GM21447 (cell line): ENCODE results near the gene PPM1B.
"Not testable (repeated sequence)": the region's sequence is repeated elsewhere in the genome, so short reads cannot be mapped to it uniquely, and the experiment has no call there.

Experiments
- ATAC-seq: cut with Tn5 transposase; IDR thresholded peaks from one replicate; pipeline ENCODE4 v1.9.1; 2021; ENCODE audit not compliant: unreplicated experiment

Gene PPM1B

DNA sequence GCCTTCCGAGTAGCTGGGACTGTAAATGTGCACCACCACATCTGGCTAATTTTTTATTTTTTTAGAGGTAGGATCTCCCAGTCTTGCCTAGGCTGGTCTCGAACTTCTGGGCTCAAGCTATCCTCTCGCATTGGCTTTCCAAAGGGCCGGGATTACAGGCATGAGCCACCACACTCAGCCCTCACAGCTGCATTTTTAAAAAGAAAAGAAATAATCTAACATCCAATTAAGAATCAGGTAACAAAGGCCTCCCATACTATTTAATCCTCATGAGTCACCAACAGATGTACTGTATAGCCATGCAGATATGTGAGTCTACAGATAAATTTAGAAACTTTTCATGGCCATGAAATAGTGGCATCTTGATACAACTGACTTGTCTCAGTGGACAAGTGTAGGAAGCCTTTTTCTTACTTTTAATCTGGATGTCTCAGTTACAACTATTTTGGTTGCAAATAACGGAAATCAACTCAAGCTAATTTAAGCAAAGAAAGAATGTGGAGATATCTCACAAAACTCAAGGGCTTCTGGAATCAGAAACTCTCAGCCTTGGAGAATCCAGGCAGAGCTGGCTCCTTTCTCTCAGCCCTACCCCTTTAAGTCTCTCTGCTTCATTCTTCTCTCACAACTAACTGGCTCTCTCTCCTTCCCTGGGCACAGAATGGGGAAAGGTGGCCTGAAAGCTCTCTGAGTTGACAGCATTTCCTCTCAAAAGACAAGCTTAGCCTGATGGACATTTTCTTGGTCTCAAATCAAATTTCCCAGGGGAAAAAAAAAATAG lies 12.8 kb upstream of the PPM1B start:
- no peak for ATAC-seq

DNA sequence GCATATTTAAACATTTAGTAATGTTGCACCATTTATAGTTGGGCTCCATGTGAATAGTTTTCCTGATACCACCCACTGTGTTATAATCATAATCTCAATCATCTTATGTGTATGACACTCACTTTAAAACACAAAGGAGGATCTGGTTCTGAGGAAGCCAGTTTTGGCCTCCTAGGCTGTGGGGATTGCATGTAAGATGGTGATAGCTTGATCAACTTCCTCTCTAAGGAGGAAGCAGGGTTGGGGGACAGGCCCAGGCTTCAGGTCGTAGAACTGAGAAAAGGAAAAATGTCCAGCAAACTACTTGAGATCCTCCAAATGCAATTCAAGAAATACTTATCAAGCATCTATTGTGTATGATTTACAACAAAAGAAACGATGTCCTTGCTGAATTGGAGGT lies 4.9 kb upstream of the PPM1B start:
- ATAC-seq: no peak

DNA sequence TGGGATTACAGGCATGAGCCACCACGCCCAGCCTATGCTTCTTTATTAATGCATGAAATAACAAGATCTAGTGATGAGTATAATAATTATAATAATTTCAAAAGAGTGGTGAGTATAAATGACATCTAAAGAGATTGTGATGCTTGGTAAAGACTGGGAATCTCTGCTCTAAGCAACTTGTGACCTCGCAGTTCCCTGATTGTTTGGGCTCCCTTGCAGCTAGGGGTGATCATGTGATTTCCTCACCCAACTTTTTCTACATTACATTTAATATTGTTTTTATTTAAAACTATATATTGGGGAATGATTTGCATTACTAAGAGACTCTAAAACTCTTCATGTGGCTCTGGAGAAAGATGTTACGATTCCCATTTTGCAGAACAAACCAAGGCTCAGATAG lies 4.1 kb upstream of the PPM1B start:
- no peak for ATAC-seq

DNA sequence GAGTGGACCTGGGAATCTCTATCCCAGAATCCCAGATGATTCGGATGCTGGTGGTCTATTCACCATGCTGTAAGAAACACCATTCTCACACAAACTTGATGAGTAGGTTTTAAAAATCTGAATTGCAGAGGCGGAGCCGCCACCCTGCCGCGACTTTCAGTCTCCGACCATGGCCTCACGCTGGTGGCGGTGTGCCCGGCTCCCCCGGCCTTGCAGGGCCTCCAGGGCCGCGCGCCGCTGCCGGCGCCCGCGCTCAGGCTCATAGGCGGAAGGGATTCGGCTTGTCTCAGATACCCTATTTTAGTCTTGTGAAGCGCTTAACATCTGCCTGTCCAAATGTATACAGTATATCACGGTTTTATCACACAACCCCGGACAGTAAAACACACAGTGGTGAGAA lies 2.6 kb upstream of the PPM1B start:
- ATAC-seq: no peak

DNA sequence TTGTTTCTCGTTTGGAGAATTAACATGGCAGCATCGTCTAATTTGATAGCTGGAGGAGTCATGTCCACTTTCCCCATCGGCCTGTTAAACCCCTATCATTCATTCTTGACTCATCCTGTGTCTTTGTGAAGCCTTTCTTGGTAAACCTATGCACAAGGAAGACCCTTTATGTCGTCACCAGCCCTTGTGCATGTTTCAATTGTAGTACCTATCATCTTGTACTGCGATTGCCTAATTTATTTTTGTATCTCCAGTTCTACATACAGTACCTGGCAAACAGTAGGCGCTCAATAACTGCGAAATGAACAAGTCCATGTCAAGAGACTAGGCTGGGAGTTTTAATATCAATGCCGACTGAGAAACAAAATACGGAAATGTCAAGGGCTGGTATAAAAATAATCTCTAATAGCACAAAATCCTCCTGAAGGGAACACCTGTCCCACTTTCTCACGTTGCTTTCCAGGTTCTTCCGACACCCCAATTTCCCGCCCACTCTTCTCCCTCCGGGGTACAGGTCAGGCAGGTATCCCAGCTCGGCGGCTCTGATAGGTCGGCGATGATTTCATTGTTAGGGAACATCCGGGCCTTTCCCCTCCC lies 1.3 kb upstream of the PPM1B start:
- ATAC-seq: no peak

DNA sequence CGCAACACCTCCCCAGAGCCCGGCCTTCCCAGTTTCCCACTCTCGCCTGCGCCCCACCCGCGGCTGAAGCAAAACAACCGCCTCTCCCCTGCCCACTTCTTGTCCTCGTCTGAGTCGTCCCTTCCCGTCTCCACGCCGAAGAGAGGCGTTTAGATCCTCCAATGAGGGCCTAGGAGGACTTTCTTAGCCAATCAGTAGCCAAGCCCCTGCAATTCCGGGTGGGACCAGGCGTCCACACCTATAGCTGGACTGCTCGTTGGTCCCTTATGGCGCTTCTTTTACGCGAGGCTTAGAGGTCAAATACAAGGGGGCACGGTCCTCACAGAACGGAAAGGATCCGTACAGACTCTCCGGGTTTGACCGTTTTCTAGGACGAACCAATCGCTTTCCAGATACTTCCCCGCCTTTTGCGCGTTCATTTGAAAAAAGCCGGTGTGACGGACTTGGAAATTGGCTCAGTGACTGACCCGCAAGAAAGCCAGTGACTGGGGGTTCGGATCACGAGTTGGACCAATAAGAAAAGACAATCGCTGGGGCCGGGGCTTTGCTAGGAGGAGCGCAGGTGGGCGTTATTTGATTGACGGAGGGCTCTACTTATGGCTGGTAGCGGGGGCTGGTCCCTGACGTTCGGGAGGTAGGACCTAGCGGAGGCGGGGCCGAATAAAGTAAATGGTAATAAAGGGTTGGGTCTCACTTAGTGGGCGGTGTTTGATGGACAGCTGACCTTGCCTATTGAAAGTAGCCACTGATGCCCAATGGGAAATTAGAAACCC lies 581 bp upstream of the PPM1B start:
- peak; percentile 84 for ATAC-seq

DNA sequence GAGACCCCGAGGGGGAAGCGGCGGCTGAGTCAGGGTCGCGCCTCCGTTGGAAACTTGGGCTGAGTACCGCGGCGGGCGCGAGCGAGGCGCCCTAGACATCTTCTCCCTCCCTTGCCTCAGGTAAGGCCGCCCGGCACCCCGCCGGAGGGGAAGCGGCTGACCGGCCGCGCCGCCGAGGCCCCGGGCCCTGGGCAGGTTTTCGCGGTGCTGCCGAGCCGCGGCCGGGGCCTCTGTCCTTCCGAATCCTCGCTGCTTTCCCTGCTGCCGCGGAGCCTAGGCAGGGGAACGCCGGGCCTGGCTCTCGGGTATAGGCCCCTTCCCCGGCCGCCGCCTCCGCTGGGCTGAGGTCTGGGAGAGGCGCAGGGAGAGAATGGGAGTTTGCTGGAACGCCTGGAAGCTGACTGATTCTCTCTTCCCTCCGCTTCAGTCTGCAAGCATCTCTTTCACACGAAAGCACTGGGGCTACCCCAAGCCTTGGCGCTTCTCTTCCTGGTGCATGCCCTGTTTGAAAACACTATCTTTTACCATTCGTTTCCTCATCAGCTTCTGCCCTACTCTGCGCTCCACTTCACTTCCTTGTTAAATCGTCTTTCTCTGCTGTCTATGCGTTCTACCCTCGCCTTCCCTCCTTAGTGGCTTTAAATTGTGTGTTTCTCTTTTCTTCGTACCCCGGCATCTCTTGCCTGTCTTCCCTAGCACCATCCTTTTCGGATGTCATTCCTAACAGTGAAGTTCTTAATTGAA lies 652 bp downstream of the PPM1B start:
- ATAC-seq: peak; percentile 14

DNA sequence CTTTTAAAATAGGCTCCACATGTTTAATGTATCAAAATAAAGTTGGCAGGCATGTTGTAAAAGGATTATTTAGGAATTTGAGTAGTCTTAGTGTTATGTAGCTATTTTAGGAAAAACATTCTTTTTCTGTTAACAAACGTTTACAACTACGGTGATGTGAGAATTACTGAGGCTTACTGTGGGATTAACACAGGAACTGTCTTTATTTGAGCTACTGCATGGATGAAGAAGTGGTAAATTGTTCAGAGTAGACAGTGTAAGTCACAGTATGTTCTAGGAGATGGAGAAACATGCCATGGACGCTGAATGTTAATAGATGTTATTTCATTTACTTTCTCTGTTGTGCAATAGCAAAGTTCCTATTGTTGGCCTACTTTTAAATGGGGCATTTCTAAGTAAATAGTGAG lies 1.6 kb downstream of the PPM1B start:
- ATAC-seq: no peak

DNA sequence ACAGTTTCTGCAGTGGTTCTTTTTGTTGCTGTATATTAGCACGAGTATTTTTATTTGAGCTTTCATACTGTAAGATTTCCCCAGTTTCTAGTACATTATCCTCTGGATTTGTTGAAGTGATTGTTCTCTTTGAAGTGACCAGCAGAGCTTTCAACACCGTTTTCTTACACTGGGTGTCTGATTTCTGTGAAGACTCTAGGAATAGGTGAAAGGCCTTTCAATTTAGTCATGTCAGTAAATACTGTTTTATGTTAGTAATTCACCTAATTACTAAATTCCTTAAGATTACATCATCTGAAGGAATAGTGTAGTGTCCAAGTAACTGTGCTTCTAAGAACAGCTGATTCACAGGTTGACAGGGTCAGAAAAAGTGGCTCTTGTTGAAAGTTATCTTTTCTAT lies 2.3 kb downstream of the PPM1B start:
- ATAC-seq: no peak

DNA sequence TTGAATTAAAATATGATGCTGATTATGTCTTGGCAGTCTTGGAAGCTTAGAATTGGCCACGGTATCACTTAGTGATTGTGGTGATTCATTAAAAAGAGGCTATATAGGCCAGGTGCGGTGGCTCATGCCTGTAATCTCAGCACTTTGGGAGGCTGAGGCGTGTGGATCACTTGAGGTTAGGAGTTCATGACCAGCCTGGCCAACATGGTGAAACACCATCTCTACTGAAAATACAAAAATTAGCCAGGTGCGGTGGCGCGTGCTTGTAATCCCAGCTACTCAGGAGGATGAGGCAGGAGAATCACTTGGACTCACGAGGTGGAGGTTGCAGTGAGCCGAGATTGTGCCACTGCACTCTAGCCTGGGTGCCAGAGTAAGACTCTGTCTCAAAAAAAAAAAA lies 2.8 kb downstream of the PPM1B start:
- ATAC-seq: not testable (repeated sequence)

DNA sequence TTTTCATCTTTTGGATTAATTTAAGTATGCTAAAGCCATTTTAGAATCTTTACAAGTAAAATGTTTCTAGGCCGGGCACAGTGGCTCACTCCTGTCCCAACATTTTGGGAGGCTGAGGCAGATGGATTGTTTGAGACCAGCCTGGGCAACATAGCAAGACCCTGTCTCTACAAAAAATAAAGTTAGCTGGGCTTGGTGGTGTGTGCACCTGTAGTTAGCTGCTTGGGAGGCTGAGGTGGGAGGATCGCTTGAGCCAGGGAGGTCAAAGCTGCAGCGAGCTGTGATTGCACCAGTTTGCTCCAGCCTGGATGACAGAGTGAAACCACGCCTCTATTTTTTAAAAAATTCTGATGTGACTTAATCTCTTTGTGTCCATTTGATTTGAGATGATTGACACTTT lies 3.9 kb downstream of the PPM1B start:
- ATAC-seq: no peak

DNA sequence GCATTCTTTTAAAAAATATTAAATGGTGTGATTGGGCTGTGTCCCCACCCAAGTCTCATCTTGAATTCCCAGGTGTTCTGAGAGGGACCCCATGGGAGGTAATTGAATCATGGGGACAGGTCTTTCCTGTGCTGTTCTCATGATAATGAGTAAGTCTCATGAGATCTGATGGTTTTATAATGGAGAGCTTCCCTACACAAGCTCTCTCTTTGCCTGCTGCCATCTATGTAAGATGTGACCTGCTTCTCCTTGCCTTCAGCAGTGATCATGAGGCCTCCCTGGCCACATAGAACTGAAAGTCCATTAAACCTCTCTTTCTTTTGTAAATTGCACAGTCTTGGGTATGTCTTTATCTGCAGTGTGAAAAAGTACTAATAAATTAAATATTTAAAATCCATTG lies 10.3 kb downstream of the PPM1B start:
- no peak for ATAC-seq

DNA sequence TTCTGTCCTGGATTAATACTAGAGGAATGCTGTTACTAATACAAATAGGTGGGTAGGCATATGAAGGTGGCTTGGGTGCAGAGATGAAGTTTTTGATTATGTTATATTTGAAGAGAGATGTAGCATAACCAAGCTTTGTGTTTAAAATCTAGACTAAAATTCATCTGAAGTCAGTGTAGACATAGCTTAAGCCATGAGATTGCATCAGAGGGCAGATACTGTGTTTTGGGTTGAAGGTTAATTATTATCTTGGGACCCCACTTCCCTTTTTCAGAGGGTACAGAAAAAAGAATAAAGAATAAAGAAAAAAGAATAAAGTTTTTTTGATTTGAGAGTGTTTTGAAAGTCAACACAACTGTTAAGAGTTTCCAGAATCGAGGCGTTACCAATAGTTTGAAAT lies 13.0 kb downstream of the PPM1B start:
- no peak for ATAC-seq

DNA sequence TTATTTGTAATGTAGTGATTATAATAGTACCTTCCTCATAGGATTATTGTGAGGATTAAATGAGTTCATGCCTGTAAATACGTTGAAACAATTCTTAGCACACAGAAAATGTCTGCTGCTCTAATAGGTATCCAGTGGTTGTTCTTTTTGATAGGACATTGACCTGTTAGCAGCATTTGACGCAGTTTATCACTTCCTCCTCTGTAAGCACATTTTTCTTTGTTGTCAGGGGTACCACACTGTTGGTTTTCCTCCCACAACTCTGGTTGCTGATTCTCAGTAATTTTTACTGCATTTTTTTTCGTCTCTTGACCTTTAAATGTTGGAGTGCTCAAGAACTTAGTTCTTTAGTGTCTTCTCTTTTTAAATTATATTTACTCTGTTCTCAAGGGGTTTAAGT lies 15.4 kb downstream of the PPM1B start:
- no peak for ATAC-seq

DNA sequence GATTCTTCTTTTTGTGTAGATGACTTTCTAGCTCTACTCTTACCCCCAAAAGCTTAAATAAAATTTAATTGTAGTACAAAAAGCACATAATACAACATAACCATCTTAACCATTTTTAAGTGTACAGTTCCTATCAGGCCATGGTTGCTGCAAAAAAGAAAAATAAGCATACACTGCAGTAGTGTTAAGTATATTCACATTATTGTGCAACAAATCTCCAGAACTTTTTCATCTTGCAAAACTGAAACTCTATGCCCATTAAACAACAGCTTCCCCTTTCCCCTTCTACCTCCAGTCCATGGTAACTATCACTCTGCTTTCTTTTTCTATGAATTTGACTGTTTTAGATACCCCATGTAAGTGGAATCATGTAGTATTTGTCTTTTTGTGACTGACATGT lies 18.1 kb downstream of the PPM1B start:
- no peak for ATAC-seq

DNA sequence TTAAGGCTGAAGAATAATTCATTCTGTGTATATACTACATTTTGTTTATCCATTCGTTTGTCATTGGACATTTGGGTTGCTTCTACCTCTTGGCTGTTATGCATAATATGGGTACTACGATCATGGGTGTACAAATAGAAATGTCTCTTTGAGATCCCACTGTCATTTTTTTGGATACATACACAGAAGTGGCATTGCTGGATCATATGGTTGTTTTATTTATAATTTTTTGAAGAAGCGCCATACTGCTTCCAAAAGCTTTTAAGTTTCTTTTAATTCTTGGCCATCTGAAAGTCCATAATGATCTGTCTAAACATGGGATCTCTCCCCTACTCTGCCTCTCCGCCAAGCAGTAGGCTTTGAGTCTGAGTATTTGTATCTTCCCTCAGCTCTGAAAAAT lies 18.6 kb downstream of the PPM1B start:
- ATAC-seq: no peak

DNA sequence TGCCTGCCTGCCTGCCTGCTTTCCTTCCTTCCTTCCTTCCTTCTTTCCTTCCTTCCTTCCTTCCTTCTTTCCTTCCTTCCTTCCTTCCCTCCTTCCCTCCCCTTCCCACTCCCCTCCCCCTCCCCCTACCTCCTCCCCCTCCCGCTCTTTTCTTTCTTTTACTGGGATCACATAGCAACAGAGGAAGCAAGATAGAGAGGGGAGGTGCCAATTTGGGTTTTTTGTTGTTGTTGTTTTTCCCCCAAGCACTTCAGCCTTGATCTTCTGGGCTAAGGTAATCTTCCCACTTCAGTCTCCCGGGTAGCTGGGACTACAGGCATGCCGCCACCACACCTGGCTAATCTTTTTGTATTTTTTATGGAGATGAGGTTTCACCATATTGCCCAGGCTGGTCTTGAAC lies 20.0 kb downstream of the PPM1B start:
- no peak for ATAC-seq

DNA sequence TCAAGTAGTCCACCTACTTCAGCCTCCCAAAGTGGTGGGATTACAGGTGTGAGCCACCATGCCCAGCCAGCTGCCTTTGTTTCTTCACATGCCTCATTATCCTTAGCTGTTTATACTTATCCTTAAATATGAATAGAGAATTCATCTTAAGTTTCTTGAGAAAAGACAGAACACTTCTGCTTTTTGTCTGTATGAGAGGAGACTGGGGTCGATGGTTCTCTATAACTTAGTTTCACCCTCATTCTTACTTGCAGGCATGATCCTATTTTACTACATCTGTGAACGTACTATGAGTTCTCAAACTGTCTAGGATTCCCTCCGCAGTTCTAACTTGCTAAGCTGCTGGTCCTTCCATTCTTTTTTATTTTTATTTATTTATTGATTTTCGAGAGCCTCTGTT lies 20.4 kb downstream of the PPM1B start:
- no peak for ATAC-seq

DNA sequence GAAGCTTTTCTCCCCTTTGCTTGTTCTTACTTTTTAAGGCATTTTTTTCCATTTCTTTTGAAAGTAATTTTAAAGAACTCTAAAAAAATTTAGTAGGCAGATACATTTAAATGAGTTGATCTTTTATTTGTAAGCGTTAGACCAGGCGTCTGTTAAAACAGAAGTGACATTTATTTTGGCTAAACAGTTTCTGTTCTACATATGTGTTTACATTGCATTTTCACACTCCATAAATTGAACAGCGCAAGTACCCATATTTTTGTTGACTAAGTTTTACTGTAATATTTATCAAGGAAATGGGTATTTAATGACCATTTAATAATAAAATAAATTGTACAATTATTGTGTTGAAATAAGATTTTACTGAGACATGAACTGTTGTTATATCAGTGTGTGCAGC lies 21.9 kb downstream of the PPM1B start:
- ATAC-seq: no peak

DNA sequence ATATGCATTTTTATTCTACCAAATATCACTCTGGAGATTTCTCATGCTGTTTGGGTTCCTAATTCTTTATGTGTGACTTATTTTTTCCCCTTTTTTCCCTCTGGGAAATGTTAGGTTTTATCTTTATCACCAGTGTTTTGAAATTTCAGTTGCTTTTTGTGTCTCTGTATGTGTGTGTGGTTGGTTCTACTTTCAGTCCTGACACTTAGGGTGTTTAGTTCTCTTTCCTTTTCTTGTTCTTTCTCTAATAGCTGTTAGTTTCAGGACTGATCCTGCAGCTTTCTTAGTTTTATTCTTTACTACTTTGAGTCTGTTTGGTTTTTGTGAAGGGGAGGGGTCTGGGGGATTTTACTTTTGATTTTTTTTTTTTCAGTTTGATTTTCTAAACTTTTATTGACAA lies 23.1 kb downstream of the PPM1B start:
- peak; percentile 93 for ATAC-seq

DNA sequence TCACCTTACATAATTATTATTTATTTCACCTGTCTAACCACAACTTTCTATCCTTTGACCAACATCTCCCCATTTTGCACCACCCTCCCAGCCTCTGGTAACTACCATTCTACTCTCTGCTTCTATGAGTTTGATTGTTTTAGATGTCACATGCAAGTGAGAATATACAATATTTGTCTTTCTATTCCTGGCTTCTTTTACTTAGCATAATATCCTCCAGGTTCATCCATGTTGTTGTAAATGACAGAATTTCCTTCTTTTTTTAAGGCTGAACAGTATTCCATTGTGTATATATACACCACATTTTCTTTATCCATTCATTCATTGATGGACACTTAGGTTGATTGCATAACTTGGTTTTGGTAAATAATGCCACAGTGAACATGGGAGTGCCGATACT lies 24.0 kb downstream of the PPM1B start:
- no peak for ATAC-seq

DNA sequence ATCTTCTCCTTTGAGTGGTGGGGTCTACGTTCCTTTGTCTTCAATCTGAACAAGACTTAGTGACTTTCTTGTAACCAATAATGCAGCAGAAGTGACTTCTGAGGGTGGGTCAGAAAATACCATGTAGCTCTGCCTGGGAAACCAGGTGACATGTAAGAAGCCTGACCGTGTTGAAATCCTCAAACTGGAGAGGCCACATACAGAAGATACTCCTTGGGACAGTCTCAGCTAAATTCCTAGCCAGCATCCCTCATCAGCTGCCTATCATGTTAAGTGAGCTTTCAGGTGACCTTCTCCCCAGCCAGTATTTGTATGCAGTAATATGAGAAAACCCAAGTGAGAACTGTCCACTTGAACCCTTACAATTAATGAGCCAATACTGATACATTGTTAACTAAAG lies 27.0 kb downstream of the PPM1B start:
- no peak for ATAC-seq
